ENCODE data around the gene DDX1. TPM values are rescaled to one million over a fixed set of nuclear protein-coding genes. Genes with fewer than 3 reads are reported as not detected.

Gene DDX1
- total and polyA plus RNA-seq, 2 donors (not counting 1 experiment from before 2014, with no cell fraction given): 13.2 to 52.6 TPM

GRCh38 chr2:15566912-15567311 lies 24.8 kb upstream of the DDX1 start:
- Histone ChIP-seq H2AFZ (ENCODE audit: insufficient read depth, low read depth, low read length, poor library complexity, severe bottlenecking) (no peak overlapping the region), H3K9ac (ENCODE audit: low read length) (no peak overlapping the region), H3K27ac (ENCODE audit: low read length in 2 of 2) (no peak overlapping the region), H3K4me3 (ENCODE audit: control extremely low read depth in 1 of 5, extremely low read depth in 1 of 5, insufficient read depth in 1 of 5, low read depth in 2 of 5, low read length in 4 of 5) (no peak overlapping the region), H3K27me3 (replicated peaks in 1 of 4; ENCODE audit: control extremely low read depth in 1 of 4, control insufficient read depth in 3 of 4, insufficient read depth in 4 of 4, low read length in 3 of 4) (no peaks in the 10 kb centered on the region), H3K4me1 (ENCODE audit: control insufficient read depth in 2 of 2, insufficient read depth in 2 of 2, low read length in 2 of 2) (no peaks in the 10 kb centered on the region), H4K20me1 (ENCODE audit: control insufficient read depth, insufficient read depth, low read length, poor library complexity, severe bottlenecking) (no peaks in the 10 kb centered on the region), H3K79me2 (ENCODE audit: control insufficient read depth, insufficient read depth, low read length) (no peaks in the 10 kb centered on the region), H3K9me3 (ENCODE audit: control extremely low read depth in 1 of 3, control insufficient read depth in 2 of 3, insufficient read depth in 1 of 3, low read length in 2 of 3) (no peaks in the 10 kb centered on the region), H3K4me2 (replicated peaks; ENCODE audit: low read depth, low read length, poor library complexity, severe bottlenecking) (no peak overlapping the region), H3K36me3 (replicated peaks in 1 of 2; ENCODE audit: control extremely low read depth in 1 of 2, control insufficient read depth in 1 of 2, extremely low read depth in 1 of 2, insufficient read depth in 2 of 2, low read length in 1 of 2) (no peaks in the 10 kb centered on the region)
- ChIA-PET CTCF (interaction anchor here (0.6 to 3.3 kb wide), 3 partner anchors 9 to 12 kb away, joined by 3 to 15 read pairs (median 13); no protein-coding TSS in a partner anchor), POLR2A (no interaction called here)
- DNase-seq (no peak), ATAC-seq (ENCODE audit: low read depth) (no peak)
- no peak for TF ChIP-seq EZH2 (IDR thresholded peaks at IDR 0.05; ENCODE audit: borderline replicate concordance, insufficient read depth, low read depth, low read length, poor library complexity, severe bottlenecking)
- WGBS (ENCODE audit: insufficient coverage): 100% methylated on average over 2 of the region's 6 CpGs
- no peaks in the 10 kb centered on the region for H3K9me3 Mint-ChIP-seq (ENCODE audit: insufficient read depth)
- no peak overlapping the region for H3K27ac Mint-ChIP-seq
- H3K27me3 Mint-ChIP-seq: peaks cover 13% of the 10 kb centered on the region
- no peak overlapping the region for H3K4me3 Mint-ChIP-seq
- intact Hi-C loops (cut with micrococcal nuclease): no loop called here
- H3K4me1 Mint-ChIP-seq: peaks cover 5% of the 10 kb centered on the region

- Histone ChIP-seq H3K9ac (ENCODE audit: low read length) (no peak overlapping the region), H3K4me3 (ENCODE audit: control extremely low read depth in 1 of 5, extremely low read depth in 1 of 5, insufficient read depth in 1 of 5, low read depth in 2 of 5, low read length in 4 of 5) (no peak overlapping the region), H3K79me2 (ENCODE audit: control insufficient read depth, insufficient read depth, low read length) (no peaks in the 10 kb centered on the region), H3K27me3 (replicated peaks in 1 of 4; ENCODE audit: control extremely low read depth in 1 of 4, control insufficient read depth in 3 of 4, insufficient read depth in 4 of 4, low read length in 3 of 4) (no peaks in the 10 kb centered on the region), H3K36me3 (replicated peaks in 1 of 2; ENCODE audit: control extremely low read depth in 1 of 2, control insufficient read depth in 1 of 2, extremely low read depth in 1 of 2, insufficient read depth in 2 of 2, low read length in 1 of 2) (no peaks in the 10 kb centered on the region), H2AFZ (ENCODE audit: insufficient read depth, low read depth, low read length, poor library complexity, severe bottlenecking) (no peak overlapping the region), H4K20me1 (ENCODE audit: control insufficient read depth, insufficient read depth, low read length, poor library complexity, severe bottlenecking) (no peaks in the 10 kb centered on the region), H3K9me3 (ENCODE audit: control extremely low read depth in 1 of 3, control insufficient read depth in 2 of 3, insufficient read depth in 1 of 3, low read length in 2 of 3) (no peaks in the 10 kb centered on the region), H3K4me1 (ENCODE audit: control insufficient read depth in 2 of 2, insufficient read depth in 2 of 2, low read length in 2 of 2) (no peaks in the 10 kb centered on the region), H3K27ac (ENCODE audit: low read length in 2 of 2) (no peak overlapping the region), H3K4me2 (replicated peaks; ENCODE audit: low read depth, low read length, poor library complexity, severe bottlenecking) (no peak overlapping the region)
- intact Hi-C loops (cut with micrococcal nuclease): no loop called here
- TF ChIP-seq, protein P1, sequence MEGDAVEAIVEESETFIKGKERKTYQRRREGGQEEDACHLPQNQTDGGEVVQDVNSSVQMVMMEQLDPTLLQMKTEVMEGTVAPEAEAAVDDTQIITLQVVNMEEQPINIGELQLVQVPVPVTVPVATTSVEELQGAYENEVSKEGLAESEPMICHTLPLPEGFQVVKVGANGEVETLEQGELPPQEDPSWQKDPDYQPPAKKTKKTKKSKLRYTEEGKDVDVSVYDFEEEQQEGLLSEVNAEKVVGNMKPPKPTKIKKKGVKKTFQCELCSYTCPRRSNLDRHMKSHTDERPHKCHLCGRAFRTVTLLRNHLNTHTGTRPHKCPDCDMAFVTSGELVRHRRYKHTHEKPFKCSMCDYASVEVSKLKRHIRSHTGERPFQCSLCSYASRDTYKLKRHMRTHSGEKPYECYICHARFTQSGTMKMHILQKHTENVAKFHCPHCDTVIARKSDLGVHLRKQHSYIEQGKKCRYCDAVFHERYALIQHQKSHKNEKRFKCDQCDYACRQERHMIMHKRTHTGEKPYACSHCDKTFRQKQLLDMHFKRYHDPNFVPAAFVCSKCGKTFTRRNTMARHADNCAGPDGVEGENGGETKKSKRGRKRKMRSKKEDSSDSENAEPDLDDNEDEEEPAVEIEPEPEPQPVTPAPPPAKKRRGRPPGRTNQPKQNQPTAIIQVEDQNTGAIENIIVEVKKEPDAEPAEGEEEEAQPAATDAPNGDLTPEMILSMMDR (IDR thresholded peaks at IDR 0.05): no peak
- no peak for TF ChIP-seq EZH2 (IDR thresholded peaks at IDR 0.05; ENCODE audit: borderline replicate concordance, insufficient read depth, low read depth, low read length, poor library complexity, severe bottlenecking)
- peaks cover 9% of the 10 kb centered on the region for H3K27me3 Mint-ChIP-seq
- DNase-seq: no peak
- WGBS (ENCODE audit: insufficient coverage): 98% methylated on average over 5 of the region's 12 CpGs
- CTCF ChIA-PET: interaction anchor here (1.7 to 3.3 kb wide), 2 partner anchors 9 to 20 kb away, joined by 5 to 15 read pairs; no protein-coding TSS in a partner anchor
- no peak overlapping the region for H3K27ac Mint-ChIP-seq
- no peaks in the 10 kb centered on the region for H3K9me3 Mint-ChIP-seq (ENCODE audit: insufficient read depth)
- H3K4me3 Mint-ChIP-seq: no peak overlapping the region
- H3K4me1 Mint-ChIP-seq: no peaks in the 10 kb centered on the region
- POLR2A ChIA-PET: no interaction called here
- ATAC-seq (ENCODE audit: low read depth): no peak
Observed at GRCh38 chr2:15568874-15569273, 22.8 kb upstream of the DDX1 start.
